GM12872 (cell line): ENCODE data around the gene ZFYVE28.

Experiments
- TF ChIP-seq, protein P1 (sequence below): IDR thresholded peaks from 3 replicates; pipeline ENCODE4 v1.5.1; 2011; ENCODE audit warnings: low read depth, mild to moderate bottlenecking, low read length, moderate library complexity; ENCODE audit not compliant: insufficient read depth

ZFYVE28 gene

DNA sequence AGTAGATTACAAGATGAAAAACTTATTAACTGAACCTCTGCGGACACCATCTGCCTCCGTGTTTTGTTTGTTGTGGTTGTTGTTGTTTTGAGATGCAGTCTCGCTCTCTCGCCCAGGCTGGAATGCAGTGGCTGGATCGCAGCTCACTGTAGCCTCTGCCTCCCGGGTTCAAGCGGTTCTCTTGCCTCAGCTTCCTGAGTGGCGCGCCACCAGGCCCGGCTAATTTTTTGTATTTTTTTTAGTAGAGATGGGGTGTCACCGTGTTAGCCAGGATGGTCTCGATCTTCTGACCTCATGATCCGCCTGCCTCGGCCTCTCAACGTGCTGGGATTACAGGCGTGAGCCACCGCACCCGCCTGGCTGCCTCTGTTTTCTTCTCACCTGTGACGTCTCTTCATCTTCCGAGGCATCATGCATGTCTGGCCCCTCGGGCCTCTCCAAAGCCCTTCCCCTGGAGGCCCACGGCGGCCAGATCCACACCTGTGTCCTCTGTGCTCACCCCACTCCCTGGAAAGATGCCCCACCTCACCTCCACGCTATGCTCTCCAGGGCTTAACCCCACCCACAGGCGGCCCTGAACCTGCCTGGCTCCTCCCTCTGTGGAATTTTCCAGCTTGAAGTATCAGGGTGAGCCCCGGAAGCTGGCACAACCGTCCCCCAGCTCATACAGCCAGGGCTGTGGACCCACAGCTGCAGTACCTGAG, 79.5 kb downstream of the ZFYVE28 start:
- TF ChIP-seq, protein P1, sequence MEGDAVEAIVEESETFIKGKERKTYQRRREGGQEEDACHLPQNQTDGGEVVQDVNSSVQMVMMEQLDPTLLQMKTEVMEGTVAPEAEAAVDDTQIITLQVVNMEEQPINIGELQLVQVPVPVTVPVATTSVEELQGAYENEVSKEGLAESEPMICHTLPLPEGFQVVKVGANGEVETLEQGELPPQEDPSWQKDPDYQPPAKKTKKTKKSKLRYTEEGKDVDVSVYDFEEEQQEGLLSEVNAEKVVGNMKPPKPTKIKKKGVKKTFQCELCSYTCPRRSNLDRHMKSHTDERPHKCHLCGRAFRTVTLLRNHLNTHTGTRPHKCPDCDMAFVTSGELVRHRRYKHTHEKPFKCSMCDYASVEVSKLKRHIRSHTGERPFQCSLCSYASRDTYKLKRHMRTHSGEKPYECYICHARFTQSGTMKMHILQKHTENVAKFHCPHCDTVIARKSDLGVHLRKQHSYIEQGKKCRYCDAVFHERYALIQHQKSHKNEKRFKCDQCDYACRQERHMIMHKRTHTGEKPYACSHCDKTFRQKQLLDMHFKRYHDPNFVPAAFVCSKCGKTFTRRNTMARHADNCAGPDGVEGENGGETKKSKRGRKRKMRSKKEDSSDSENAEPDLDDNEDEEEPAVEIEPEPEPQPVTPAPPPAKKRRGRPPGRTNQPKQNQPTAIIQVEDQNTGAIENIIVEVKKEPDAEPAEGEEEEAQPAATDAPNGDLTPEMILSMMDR = no peak

DNA sequence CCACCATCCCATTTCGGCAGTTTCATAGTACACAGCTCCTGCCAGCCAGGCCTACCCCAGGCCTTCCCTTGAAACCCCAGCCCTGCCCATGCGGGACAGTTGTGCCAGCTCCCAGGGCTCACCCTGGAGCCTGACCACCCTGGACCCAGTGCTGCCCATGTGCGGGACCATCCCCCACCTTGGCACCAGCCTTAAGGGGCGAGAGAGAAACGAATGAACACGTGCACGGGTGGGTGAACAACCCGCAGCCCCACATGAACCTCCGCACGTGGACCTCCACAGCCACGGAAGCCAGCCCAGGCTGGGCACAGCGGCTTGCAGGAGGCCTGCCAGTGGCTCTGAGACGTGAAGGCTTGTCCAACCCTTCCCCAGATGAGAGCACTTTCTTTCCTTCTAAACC, 80.5 kb downstream of the ZFYVE28 start:
- TF ChIP-seq, protein P1 = no peak

DNA sequence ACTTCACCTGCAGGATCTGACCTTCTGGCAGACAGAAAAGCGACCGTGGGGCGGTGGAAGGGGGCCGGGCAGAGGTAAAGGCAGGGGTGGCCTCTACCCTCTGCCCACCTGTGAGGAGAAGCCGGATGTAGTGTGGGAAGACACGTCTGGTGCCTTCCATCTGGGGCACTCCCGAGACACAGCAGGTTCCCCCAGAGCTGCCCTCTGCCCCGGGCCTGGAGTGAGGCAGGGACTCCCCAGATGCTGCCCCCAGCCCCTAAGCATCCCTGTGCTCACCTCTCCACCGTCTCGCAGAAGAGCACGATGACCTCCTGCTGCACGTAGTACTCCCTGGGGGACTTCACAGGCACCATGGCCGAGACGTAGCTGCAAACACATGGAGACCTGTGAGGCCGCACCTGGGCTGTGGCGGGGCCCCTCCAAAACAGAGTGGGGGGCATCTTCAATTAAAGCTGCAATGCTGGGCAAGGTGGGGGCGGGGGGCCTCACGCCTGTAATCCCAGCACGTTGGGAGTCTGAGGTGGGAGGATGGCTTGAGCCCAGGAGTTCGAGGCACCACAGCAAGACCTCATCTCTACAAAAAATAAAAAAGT, 81.2 kb downstream of the ZFYVE28 start:
- TF ChIP-seq, protein P1 = no peak

DNA sequence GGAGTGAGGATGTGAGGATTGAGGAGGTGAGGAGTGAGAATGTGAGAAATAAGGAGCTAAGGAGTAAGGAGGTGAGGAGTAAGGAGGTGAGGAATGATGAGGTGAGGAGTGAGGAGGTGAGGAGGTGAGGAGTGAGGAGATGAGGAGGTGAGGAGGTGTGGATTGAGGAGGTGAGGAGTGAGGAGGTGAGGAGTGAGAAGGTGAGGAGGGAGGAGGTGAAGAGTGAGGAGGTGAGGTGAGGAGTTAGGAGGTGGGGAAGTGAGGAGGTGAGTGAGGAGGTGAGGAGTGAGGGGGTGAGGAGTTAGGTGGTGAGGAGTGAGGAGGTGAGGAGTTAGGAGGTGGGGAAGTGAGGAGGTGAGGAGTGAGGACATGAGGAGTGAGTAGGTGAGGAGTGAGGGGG, 81.8 kb downstream of the ZFYVE28 start:
- TF ChIP-seq, protein P1 = no peak

DNA sequence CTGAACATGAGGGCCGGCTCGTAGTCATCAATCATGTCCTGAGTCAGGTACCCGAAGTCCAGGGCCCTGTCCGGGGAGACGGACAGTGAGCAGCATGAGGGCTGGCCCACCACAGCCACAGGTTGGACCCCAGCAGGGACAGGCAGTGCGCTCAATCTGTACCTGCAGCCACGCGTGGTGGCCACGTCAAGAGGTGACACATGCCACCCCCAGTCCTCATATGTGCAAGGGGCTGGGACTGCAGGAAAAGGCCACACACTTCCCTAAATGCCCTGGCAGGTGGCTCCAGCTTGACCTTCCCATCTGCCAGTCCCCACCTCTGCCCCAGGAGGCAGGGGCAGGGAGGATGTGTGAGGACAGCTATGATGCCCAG, 82.7 kb downstream of the ZFYVE28 start:
- TF ChIP-seq, protein P1 = no peak

DNA sequence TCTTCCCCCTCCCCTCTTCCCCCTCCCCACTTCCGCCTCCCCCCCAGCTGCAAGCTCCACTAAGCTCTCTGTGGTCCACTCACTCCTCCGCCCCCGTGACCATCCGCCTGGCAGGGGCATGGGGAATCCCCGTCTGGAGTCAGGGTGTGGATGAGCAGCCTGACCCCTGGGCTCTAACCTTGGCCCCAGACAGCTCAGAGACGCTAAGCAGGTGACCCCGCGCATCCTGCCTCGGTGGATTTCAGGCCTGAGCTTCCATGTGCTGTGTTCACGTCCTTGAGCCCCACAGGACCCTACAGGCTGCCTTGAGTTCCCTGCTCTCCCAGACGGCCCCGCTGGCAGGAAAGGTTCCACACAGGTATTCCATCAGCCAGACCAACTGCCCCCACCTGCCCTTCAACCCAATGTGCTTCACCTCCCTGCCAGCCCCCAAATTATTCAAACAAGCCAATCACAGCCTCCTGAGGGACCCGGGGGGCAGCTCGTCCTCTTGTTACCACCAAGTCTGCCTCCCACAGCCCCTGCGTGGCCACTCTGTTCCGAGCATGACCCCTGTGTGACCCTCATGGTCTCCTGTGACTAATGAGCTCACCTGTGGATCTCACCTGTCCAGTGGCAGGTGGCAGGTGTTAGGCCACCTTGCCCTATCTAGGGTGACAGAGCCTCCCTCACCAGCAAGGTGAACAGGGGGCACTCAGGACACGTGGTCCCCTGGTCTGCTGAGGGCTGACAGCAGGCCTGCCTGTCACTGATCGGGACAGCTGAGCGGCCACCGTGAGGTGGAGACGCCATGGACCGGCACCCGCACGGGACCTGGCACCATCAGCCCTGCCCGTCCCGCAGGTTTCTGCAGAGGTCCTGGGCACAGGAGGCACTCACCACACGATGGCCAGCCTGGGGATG, 83.4 kb downstream of the ZFYVE28 start:
- TF ChIP-seq, protein P1 = no peak

DNA sequence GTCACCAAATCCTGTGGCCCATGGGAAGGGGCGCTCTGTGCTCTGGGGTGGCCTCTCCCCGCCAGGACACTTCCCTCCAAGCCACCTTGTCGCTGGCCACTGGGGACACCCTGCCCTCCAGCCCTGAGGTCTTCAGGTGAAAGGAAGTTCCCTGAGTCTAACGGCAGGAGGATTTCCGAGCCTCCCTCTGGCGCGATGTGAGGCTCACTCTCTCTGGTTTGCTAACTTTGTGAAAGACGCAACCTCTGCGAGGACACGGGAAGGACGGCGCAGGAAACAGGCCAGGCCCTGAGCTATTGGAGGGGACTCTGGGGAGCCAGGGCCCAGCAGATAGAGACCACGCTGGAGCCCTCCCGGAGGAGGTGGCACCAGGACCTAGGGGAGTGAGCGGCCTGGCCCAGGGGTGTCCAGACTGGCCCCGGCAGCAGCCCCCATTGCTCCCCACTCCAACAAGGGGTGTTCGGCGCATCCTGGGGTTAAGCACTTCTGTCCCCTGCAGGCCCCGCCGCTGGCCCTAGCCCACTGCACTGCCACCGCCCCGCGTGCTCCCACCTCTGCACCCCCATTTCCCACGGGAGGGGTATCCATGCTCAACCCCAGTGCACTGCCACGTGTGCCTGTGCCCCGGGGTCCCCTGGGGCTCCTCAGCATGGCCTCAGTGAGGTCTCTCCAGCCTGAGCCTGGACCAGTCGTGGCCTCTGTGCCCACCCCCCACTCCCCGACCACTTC, 84.4 kb downstream of the ZFYVE28 start:
- TF ChIP-seq, protein P1 = no peak
